Anterior cingulate cortex (tissue), 58 donors: ENCODE data around the gene TBC1D2B.
A peak's percentile ranks its signal among the peaks of the same experiment; 100 is the strongest.

ENCODE experiments used
- DNase-seq, 58 donors: peaks; one replicate each; lab custom pipeline; 2025; lab: John Stamatoyannopoulos, UW

Gene TBC1D2B

GRCh38 chr15:78077053-78077870 is at the start of gene TBC1D2B:
Gene TBC1D2B (minus strand): TSS chr15:78077711. CDS start chr15:78077652, 59 bp downstream.
- peak in 50 of 58 donors; percentile 23 to 78 (median 55) for DNase-seq

GRCh38 chr15:78125267-78125666 is 47.8 kb upstream of the TBC1D2B start:
- DNase-seq: no peak

GRCh38 chr15:78120523-78120922 is 43.0 kb upstream of the TBC1D2B start:
- no peak for DNase-seq

GRCh38 chr15:78112551-78112950 is 35.0 kb upstream of the TBC1D2B start:
- DNase-seq: no peak

GRCh38 chr15:78111788-78112187 is 34.3 kb upstream of the TBC1D2B start:
- DNase-seq: no peak

- no peak for DNase-seq
Measured at GRCh38 chr15:78110916-78111475, 33.5 kb upstream of the TBC1D2B start.

- DNase-seq: no peak
Measured at GRCh38 chr15:78110096-78110495, 32.6 kb upstream of the TBC1D2B start.

- no peak for DNase-seq
Measured at GRCh38 chr15:78109156-78109555, 31.6 kb upstream of the TBC1D2B start.

GRCh38 chr15:78108300-78109084 is 31.0 kb upstream of the TBC1D2B start:
- peak in 55 of 58 donors; percentile 9 to 81 (median 54) for DNase-seq

GRCh38 chr15:78107471-78107870 is 30.0 kb upstream of the TBC1D2B start:
- no peak for DNase-seq

- DNase-seq: no peak
Measured at GRCh38 chr15:78105476-78106241, 28.1 kb upstream of the TBC1D2B start.

GRCh38 chr15:78104566-78105475 is 27.3 kb upstream of the TBC1D2B start:
- no peak for DNase-seq

- DNase-seq: no peak
Measured at GRCh38 chr15:78104119-78104479, 26.6 kb upstream of the TBC1D2B start.

- peak in 1 of 58 donors; percentile 12 for DNase-seq
Measured at GRCh38 chr15:78103406-78104118, 26.1 kb upstream of the TBC1D2B start.

GRCh38 chr15:78102741-78103140 is 25.2 kb upstream of the TBC1D2B start:
- DNase-seq: no peak

- no peak for DNase-seq
Measured at GRCh38 chr15:78102211-78102610, 24.7 kb upstream of the TBC1D2B start.

- no peak for DNase-seq
Measured at GRCh38 chr15:78101423-78102105, 24.1 kb upstream of the TBC1D2B start.

- DNase-seq: no peak
Measured at GRCh38 chr15:78100886-78101285, 23.4 kb upstream of the TBC1D2B start.
